SK-N-SH treated with all-trans-retinoic acid at 6 μM for 48 hours (cell line): ENCODE results near the gene ARAP3.

ENCODE experiments used
- ATAC-seq: fragments of 200-7000 bp; cut with Tn5 transposase; 3 replicates; pipeline ENCODE4 v1.9.1; 2020; ENCODE audit warnings: mild to moderate bottlenecking, moderate library complexity
- ARNTL ChIP-seq: fragments of 450-650 bp; formaldehyde crosslinking; IDR thresholded peaks from 2 replicates; pipeline ENCODE4 v1.5.0; 2020; ENCODE audit warnings: low read depth, mild to moderate bottlenecking, moderate library complexity, borderline replicate concordance
- BACH2 ChIP-seq: fragments of 250-450 bp; sonication (Bioruptor Pico); IDR thresholded peaks from 2 replicates; pipeline ENCODE4 v1.9.0; 2021; ENCODE audit warnings: mild to moderate bottlenecking, borderline replicate concordance
- CREB5 ChIP-seq: fragments of 250-450 bp; sonication (Bioruptor Pico); IDR thresholded peaks from 2 replicates; pipeline ENCODE4 v1.5.1; 2020; ENCODE audit warnings: low read depth, mild to moderate bottlenecking, moderate library complexity
- CSDC2 ChIP-seq: fragments of 250-450 bp; sonication (Bioruptor Pico); IDR thresholded peaks from 2 replicates; pipeline ENCODE4 v1.5.0; 2020; ENCODE audit warnings: mild to moderate bottlenecking, moderate library complexity
- CSRNP3 ChIP-seq: fragments of 250-450 bp; sonication (Bioruptor Pico); IDR thresholded peaks from 2 replicates; pipeline ENCODE4 v1.5.1; 2021; ENCODE audit warnings: mild to moderate bottlenecking, moderate library complexity
- ESRRG ChIP-seq: fragments of 250-450 bp; sonication (Bioruptor Pico); IDR thresholded peaks from 2 replicates; pipeline ENCODE4 v1.6.1; 2021; ENCODE audit warnings: mild to moderate bottlenecking
- GLIS3 ChIP-seq: fragments of 250-450 bp; sonication (Bioruptor Pico); IDR thresholded peaks from 2 replicates; pipeline ENCODE4 v1.5.0; 2020; ENCODE audit warnings: mild to moderate bottlenecking, moderate library complexity
- ISL1 ChIP-seq: fragments of 250-450 bp; sonication (Bioruptor Pico); IDR thresholded peaks from 2 replicates; pipeline ENCODE4 v2.1.2; 2022; ENCODE audit warnings: mild to moderate bottlenecking, moderate library complexity
- OSR1 ChIP-seq: fragments of 250-450 bp; sonication (Bioruptor Pico); IDR thresholded peaks from 2 replicates; pipeline ENCODE4 v1.8.0; 2022; ENCODE audit warnings: moderate library complexity, mild to moderate bottlenecking, inconsistent platforms
- PATZ1 ChIP-seq: fragments of 250-450 bp; sonication (Bioruptor Pico); IDR thresholded peaks from 2 replicates; pipeline ENCODE4 v1.8.0; 2020; ENCODE audit warnings: mild to moderate bottlenecking, moderate library complexity, borderline replicate concordance
- PPARA ChIP-seq: fragments of 250-450 bp; sonication (Bioruptor Pico); IDR thresholded peaks from 2 replicates; pipeline ENCODE4 v1.5.0; 2020; ENCODE audit warnings: mild to moderate bottlenecking, borderline replicate concordance
- RARB ChIP-seq: fragments of 250-450 bp; sonication (Bioruptor Pico); IDR thresholded peaks from 2 replicates; pipeline ENCODE4 v1.8.0; 2021; ENCODE audit warnings: mild to moderate bottlenecking, moderate library complexity
- SNAI2 ChIP-seq: fragments of 250-450 bp; sonication (Bioruptor Pico); IDR thresholded peaks from 2 replicates; pipeline ENCODE4 v1.5.0; 2020; ENCODE audit warnings: mild to moderate bottlenecking, moderate library complexity
- TSHZ2 ChIP-seq: fragments of 250-450 bp; sonication (Bioruptor Pico); IDR thresholded peaks from 2 replicates; pipeline ENCODE4 v1.5.0; 2020; ENCODE audit warnings: mild to moderate bottlenecking, moderate library complexity
- ZC3H10 ChIP-seq: fragments of 250-450 bp; sonication (Bioruptor Pico); IDR thresholded peaks from 2 replicates; pipeline ENCODE4 v1.5.1; 2021; ENCODE audit warnings: mild to moderate bottlenecking, moderate library complexity
- ZFP3 ChIP-seq: fragments of 250-450 bp; sonication (Bioruptor Pico); IDR thresholded peaks from 2 replicates; pipeline ENCODE4 v1.5.0; 2020; ENCODE audit warnings: mild to moderate bottlenecking, moderate library complexity
- ZFP30 ChIP-seq: fragments of 450-650 bp; formaldehyde crosslinking; IDR thresholded peaks from 2 replicates; pipeline ENCODE4 v1.5.0; 2022; ENCODE audit warnings: mild to moderate bottlenecking, moderate library complexity
- ZNF565 ChIP-seq: fragments of 450-650 bp; formaldehyde crosslinking; conservative IDR thresholded peaks from 2 replicates; pipeline ENCODE4 v1.5.0; 2020; ENCODE audit warnings: low read depth, mild to moderate bottlenecking, moderate library complexity
- ZNF70 ChIP-seq: fragments of 450-650 bp; formaldehyde crosslinking; IDR thresholded peaks from 2 replicates; pipeline ENCODE4 v1.5.0; 2020; ENCODE audit warnings: mild to moderate bottlenecking, moderate library complexity
- ZNF8 ChIP-seq: fragments of 450-650 bp; formaldehyde crosslinking; IDR thresholded peaks from 2 replicates; pipeline ENCODE4 v1.5.0; 2020; ENCODE audit warnings: mild to moderate bottlenecking, moderate library complexity

ARAP3 gene

GRCh38 chr5:141717043-141717442 is 35.0 kb upstream of the ARAP3 start:
- no peak for TF ChIP-seq ZFP3 (CRISPR knock-in tag)
- TF ChIP-seq ZNF70 (CRISPR knock-in tag) = no peak
- no peak for TF ChIP-seq BACH2 (CRISPR knock-in tag)
- no peak for TF ChIP-seq ZFP30 (CRISPR knock-in tag)
- TF ChIP-seq CSDC2 (CRISPR knock-in tag) = no peak
- no peak for TF ChIP-seq ZNF8 (CRISPR knock-in tag)
- no peak for TF ChIP-seq TSHZ2 (CRISPR knock-in tag)
- TF ChIP-seq PPARA = no peak
- no peak for TF ChIP-seq ESRRG (CRISPR knock-in tag)
- TF ChIP-seq PATZ1 (CRISPR knock-in tag) = no peak
- TF ChIP-seq OSR1 (CRISPR knock-in tag) = no peak
- no peak for TF ChIP-seq RARB (CRISPR knock-in tag)
- TF ChIP-seq SNAI2 (CRISPR knock-in tag) = no peak
- TF ChIP-seq GLIS3 = no peak
- no peak for TF ChIP-seq CREB5 (CRISPR knock-in tag)
- TF ChIP-seq CSRNP3 (CRISPR knock-in tag) = no peak
- no peak for TF ChIP-seq ZNF565 (CRISPR knock-in tag)
- no peak for TF ChIP-seq ISL1 (CRISPR knock-in tag)
- ATAC-seq = no peak

GRCh38 chr5:141716468-141716867 is 34.4 kb upstream of the ARAP3 start:
- ATAC-seq = no peak
- no peak for TF ChIP-seq OSR1 (CRISPR knock-in tag)
- TF ChIP-seq ZC3H10 (CRISPR knock-in tag) = no peak
- TF ChIP-seq ISL1 (CRISPR knock-in tag) = no peak
- TF ChIP-seq SNAI2 (CRISPR knock-in tag) = no peak
- TF ChIP-seq ZFP3 (CRISPR knock-in tag) = no peak
- no peak for TF ChIP-seq ZNF70 (CRISPR knock-in tag)
- no peak for TF ChIP-seq CREB5 (CRISPR knock-in tag)
- TF ChIP-seq PPARA = no peak
- TF ChIP-seq, all 23 proteins: peak for 0

GRCh38 chr5:141716009-141716408 is 34.0 kb upstream of the ARAP3 start:
- TF ChIP-seq ZC3H10 (CRISPR knock-in tag) (no peak), ARNTL (no peak)
- no peak; the same call in 2 of the 3 replicates for ATAC-seq

GRCh38 chr5:141715346-141715905 is 33.4 kb upstream of the ARAP3 start:
- no peak for TF ChIP-seq ESRRG (CRISPR knock-in tag)
- TF ChIP-seq ARNTL = no peak
- no peak for TF ChIP-seq PPARA
- no peak for ATAC-seq
